DMS114 treated with DMSO at 0.1 percent for 48 hours (cell line): ENCODE measurements around the gene MRPL18.
"Not testable (repeated sequence)": the region's sequence is repeated elsewhere in the genome, so short reads cannot be mapped to it uniquely, and the experiment has no call there.

Source experiments
- DNase-seq: peaks from one replicate; lab custom pipeline; 2025; ENCODE audit not compliant: unreplicated experiment; lab: John Stamatoyannopoulos, UW

MRPL18 gene

DNA sequence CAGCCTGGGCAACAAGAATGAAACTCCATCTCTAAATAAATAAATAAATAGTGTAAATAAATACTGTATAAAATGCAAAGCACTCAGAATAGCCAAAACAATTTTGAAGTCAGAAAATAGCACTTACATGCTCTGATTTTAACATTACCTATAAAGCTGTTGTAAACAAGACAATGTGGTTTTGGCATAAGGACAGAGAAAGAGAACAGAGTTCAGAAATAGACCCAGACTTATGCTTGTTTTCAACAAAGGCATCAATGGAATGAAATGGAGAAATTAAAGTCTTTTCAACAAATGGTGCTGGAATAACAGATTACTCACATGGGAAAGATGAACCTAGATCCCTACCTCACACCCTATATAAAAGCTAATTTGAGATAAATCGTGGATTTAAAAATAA is 18.1 kb upstream of the MRPL18 start:
- no peak for DNase-seq

DNA sequence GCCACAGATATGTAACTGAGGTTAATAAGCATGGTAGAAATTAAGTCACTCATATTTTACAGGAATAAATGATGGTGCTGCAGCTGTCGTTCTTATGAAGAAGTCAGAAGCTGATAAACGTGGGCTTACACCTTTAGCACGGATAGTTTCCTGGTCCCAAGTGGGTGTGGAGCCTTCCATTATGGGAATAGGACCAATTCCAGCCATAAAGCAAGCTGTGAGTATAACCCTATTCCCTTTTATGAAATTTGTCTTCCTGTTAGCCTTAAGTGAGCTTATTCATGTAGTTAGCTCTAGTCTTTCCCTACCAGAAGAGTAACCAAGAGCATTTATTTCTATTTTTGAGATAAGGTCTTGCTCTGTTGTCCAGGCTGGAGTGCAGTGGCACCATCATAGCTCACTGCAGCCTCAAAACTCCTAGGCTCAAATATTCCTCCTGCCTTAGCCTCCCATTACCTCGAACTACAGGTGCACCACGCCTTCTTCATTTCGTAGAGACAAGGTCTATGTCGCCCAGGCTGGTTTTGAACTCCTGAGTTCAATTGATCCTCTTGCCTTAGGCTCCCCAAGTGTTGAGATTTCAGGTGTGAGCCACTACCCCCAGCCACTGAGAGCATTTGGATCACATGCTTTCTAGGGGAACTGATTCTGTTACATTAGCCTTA is 12.9 kb upstream of the MRPL18 start:
- no peak for DNase-seq

DNA sequence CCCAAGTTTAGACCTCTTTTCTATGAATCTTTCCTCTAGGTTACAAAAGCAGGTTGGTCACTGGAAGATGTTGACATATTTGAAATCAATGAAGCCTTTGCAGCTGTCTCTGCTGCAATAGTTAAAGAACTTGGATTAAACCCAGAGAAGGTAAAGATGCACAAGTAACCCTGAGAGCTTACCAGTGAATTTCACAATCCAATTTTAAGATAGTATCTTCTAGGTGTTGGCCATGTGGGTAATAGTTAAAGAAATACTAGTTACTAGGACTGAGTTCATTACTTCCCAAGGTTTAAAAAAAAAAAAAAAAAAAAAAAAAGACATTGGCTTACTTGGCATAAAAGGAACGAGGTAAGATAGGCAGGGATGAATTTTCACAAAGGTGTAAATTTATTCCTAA is 12.1 kb upstream of the MRPL18 start:
- no peak for DNase-seq

DNA sequence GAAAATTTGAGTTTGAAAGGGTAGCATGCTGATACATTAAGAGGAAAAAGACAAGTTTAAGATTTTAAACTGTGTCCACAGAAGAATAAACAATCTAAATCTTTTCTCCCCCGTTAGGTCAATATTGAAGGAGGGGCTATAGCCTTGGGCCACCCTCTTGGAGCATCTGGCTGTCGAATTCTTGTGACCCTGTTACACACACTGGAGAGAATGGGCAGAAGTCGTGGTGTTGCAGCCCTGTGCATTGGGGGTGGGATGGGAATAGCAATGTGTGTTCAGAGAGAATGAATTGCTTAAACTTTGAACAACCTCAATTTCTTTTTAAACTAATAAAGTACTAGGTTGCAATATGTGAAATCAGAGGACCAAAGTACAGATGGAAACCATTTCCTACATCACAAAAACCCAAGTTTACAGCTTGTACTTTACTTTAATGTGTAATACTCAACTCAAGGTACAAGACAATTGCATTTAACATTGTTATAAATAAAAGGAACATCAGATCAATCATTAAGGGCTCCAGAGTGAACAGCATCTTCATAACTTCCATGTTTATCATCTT is 11.6 kb upstream of the MRPL18 start:
- no peak for DNase-seq

DNA sequence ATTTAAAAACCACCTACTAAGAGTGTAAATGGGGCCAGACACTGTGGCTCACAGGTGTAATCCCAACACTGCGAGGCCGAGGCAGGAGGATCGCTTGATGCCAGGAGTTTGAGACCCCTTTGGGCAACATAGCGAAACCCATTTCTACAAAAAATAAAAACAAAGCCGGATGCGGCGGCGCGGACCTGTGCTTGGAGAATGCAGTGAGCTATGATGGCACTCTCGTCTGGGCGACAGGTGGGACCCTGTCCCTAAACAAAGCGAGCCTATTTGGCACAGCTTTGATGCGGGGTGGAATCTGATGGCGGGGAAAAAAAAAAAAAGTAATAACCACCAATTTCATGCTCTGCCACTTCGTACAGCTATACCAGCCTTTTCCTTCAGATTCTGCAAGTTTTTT is 2.0 kb upstream of the MRPL18 start:
- DNase-seq: no peak

DNA sequence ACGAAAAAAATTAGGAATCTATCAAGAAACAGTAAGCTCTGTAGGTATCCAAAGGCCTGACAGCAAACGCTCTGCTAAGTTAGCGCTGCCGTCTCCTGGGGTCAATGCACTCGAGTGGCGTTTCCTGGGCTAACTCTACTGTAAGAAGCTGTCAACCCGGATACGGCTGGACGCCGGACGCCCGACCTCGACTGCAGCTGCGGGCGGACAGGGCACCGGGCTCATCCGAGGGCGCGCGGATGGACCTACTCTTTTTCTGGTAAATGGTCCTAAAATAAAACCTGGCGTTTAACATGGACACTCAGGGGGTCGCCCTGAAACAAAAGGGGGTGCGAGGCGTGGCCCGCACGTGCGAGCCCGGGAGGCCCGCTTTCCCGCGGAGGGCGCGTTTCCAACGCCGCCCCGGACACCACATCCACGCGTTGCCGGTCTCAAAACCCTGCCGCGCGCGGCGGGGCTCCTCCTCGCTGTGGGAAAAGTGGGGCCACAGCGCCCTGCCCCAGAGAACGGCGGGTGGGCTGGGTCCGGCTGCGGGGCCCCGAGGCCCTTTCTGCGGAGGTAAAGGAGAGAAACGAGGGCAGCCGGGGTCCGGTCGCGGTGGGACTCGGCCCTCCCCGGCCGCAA is 1.4 kb upstream of the MRPL18 start:
- DNase-seq: no peak

DNA sequence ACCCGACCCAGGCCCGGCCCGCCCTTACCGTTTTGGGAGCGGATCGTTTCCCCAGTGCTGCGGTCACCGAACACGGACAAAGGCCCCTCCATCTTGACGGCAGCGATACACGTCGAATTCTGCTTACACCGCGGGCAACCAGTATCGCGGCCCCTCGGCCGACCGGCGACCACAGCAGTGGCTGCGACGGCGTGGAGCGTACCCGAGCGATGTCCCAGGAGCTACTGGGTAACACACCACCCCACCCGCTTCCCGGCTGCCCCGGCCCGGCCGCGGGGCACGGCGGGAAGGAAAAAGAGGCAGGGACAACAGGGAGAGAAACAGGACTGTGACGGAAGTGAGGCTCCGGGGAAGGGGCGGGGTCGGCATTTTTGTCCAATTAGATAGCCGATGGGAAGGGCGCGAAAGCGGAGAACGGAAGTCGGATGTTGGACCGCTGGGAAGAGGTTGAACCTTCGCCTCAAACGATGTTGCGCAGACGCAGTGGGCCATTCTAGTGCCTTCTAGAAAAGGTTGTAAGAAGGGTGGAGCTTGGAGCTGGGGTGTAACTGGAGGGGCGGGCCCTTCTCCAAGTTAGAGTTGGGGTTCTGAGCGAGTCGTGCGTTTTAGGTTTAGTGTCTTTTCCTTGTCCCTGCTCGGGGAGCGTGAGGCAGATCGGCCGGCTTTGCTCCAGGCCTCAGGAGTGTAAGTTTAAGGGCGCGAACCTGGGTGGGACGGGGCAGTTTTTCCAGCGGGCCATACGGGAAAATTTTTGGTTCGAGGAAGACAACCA is 704 bp upstream of the MRPL18 start, which contains the start of gene TCP1:
TCP1 (minus strand) TSS at position 226 of the 772 bp plus-strand sequence; CDS start at position 92, 134 bp downstream.
- DNase-seq: peak; percentile 94

DNA sequence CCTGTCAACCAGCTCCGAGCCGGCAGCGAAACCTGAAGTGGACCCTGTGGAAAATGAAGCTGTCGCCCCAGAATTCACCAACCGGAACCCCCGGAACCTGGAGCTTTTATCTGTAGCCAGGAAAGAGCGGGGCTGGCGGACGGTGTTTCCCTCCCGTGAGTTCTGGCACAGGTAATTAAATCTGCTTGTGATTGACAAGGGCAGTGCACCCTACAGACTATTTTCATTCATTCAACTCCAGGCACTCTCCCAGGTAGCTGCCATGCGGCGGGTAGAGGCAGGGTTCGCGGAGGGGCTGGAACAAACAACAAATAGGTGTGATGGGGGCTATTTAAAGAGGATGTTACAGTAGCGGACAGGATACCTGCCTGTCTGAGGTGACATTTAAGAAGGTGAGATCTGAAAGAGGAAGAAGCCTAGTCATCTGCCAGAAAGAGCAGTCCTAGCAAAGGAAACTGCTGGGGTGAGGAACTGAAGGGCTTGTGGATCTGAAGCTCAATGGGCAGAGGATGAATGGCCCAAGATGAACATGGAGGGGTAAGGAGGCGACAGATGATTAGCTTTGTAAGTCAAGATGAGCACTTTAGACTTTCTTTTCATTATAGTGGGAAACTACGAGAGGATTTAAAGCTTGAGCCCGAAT is 810 bp downstream of the MRPL18 start:
- no peak for DNase-seq

DNA sequence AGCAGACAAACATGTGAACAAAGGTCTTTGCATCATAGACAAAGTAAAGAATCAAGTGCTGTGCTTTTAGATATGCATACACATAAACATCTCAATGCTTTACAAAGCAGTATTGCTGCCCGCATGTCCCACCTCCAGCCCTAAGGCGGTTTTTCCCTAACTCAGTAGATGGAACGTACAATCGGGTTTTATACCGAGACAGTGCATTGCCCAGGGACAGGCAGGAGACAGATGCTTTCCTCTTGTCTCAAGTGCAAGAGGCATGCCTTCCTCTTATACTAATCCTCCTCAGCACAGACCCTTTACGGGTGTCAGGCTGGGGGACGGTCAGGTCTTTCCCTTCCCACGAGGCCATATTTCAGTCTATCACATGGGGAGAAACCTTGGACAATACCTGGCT is 4.7 kb downstream of the MRPL18 start:
- not testable (repeated sequence) for DNase-seq

DNA sequence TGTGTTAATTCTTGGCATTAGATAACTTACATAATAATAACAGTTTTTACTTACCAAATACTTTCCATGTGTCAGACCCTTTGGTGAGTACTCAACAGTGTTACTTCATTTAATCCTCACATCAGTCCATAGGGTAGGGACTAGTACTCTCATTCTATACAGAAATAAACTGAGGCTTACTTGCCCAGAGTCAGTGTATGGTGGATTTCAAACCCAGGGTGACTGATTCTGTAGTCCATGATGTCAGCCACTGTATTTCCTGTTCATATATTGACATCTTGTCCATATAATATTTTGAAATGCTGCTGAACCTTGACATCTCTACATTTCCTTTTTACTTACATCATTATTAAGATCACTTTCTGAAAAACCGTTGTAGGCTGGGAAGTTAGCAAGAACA is 7.3 kb downstream of the MRPL18 start:
- no peak for DNase-seq

DNA sequence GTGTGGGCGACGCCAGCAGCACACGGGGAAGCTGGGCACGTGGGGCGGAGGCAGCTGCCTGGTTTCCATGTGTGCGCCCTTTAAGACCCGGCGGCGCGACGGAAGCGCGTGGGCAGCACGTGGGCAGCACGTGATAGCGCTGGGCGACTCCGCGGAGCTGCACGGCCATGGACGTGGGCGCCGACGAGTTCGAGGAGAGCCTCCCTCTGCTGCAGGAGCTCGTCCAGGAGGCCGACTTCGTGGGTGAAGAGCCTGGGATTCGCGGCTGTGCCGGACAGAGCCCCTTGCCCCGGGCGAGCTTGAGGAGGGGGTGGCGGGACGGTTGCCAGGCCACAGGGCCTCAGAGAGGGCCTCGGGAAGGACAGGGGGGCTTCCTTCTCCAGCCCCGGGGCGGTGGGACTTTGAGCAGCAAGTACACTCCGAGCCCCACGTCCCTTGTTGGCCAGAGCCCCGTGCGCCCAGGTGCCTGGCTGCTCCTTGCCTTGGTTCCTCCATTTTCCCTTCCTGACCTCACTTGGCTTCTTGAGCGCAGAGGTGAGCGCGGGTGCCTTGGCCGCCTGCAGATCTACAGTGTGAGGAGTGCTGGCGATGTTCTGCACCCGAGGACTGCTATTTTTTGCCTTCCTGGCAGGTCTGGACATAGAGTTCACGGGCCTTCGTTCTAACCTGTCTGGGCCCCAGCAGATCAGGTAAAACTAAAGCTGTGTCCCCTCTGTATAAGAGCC is 10.0 kb downstream of the MRPL18 start, which contains the start of gene PNLDC1:
PNLDC1 (plus strand) TSS at position 136 of the 725 bp plus-strand sequence; CDS start at position 168, 32 bp downstream.
- DNase-seq: no peak

DNA sequence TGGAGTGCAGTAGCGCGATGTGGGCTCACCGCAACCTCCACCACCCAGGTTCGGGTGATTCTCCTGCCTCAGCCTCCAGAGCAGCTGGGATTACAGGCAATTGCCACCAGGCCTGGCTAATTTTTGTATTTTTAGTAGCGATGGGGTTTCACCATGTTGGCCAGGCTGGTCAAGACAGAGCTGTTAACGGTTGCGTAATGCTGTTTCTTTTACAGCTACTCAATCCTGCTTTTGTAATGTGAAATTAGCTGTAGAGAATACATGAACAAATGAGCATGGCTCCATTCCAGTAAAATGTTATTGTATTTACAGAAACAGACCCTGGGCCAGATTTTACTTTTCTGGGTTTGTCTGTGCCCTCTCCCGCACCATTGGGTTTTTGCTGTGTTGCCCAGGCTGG is 11.7 kb downstream of the MRPL18 start:
- DNase-seq: no peak

DNA sequence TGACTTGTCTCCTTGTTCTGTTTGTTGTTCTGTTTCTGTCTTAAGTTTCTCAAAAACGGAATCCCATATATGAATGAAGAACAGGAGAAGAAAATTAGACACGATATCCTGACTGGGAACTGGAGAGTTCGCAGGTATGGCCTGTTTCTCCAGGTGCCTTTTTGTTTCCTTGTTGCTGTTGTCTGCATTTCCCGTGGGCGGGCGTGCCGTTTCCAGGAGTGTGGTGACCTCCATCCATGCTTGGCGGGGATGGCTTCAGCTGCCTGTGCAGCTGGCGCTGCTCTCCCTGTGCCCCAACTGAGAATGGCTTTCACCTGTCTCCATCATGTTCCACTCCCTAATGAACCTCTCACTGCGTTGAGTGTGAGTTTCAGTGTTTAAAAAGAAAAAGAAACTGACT is 14.2 kb downstream of the MRPL18 start:
- no peak for DNase-seq

DNA sequence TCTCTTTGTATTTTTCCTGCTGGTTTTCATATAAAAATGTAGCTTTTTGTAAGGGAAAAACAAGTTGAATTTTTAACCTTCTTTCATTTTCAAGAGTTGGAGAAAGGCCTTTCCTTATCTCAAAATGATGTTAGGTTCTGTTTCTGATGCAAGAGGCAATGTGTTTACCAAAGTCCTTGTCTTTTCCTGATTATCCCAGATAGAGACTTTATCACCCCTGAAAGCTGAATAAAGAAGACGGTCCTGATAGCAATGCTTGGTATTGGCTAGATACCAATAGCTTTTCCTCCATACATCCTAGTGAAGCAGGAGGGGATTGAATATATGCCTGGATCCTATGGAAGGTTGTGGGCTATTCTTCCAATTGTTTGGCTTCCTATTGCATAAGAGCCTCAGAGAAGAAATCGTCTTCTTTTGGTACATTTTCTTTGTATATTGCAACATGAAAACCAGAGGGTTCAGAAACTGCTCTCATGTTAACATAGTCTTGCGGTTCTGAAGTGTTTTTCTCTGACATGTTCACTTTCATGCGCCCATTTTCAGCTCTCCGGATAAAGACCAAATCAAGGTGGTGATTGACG is 15.3 kb downstream of the MRPL18 start:
- no peak for DNase-seq

DNA sequence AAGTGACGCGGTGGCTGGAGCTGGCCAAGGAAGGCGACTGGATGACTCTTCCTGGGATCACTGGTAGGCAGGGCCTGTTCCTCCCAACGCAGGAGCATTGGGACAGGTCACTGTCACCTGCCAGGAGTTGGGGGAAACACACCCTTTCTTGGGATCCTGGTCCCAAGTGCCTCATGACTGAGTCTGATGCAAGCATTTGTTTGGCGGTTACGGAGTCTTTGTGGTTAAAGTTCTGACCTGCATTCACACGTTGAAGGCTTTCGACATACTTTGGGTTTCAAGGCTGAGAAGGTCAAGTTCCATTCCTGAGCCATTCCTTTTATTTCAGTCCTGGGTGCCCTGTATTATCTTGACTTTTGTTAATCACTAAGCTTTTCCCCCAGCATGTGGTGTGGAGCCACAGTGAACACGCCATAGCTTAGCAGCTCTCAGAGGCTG is 15.8 kb downstream of the MRPL18 start:
- no peak for DNase-seq

DNA sequence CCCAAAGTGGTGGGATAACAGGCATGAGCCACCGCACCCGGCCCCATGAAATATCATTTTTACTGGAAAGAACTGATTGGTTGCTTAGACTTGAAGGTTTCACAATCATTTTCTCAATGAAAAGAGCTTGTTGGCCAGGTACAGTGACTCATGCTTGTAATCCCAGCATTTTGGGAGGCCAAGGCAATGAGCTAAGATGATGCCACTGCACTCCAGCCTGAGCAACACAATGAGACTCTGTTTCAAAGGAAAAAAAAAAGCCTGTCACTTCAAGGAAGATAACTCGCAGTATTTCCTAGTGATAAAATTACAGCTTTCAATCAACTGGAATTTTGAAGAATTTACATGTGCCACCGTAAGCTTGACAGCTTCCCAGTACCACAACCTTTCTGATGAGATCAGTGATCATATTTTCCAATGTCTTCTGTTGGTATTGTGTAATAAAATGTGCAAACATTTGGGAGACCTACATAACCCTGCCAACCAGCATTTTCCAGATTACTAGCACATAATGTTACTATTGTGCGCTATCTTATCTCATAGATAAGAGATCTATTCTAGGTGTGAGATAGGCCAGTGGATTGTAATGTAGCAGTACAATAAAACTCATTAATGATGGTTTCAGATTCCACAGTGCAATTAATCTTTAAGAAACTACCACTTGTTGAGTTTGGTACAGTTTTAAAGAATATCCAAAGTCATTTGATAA is 17.0 kb downstream of the MRPL18 start:
- no peak for DNase-seq

DNA sequence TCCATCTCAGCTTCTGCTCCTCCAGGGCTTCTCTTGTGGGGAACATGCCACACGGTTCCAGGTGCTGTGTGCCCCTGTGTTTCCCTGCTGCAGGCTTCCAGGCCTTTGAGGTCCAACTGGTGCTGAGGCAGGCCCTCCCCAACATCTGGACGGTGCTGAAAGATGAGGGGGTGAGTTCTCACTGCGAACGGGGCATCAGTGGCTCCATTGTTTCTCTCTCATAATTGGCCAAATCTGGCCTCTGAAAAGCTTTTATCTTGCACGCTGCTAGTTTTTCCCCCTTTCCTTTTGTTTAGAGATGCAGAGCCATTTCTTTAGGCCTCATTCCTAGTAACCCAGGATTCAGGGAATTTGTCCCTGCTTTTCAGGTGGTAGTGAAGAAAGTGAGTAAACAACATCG is 18.4 kb downstream of the MRPL18 start:
- no peak for DNase-seq

DNA sequence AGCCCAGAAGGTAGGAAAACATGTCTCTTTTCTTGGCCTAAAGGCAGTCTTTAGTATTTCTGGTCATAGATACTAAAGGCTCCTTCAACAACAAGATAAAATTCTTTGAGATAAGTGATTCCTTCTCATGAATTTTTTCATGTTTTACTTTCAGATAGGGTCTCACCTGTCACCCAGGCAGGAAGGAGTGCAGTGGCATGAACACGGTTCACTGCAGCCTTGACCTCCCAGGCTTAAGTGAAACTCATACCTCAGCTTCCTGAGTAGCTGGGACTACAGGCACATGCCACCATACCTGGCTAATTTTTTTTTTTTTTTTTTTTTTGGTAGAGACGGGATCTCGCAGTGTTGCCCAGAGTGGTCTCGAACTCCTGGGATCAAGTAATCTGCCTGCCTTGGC is 18.9 kb downstream of the MRPL18 start:
- DNase-seq: no peak

DNA sequence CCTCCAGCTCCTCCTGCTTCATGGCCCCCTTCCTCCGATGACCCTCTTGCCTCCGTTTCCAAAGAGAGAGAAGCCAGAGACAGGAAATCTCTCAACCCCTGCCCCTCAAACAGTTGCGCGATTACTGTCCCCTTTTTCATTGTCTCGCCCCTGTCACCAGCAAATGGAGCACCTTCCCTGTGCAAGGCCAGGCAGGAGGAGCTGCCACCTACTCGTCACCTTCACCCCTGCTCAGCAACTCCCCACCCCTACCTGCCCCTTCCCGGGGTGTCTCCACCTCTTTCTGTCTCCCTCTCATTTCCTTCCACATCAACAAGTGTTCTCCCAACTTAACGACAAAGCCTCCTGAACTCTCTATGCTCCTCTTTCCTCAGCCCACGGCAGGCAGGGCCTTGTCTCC is 23.5 kb downstream of the MRPL18 start:
- no peak for DNase-seq

DNA sequence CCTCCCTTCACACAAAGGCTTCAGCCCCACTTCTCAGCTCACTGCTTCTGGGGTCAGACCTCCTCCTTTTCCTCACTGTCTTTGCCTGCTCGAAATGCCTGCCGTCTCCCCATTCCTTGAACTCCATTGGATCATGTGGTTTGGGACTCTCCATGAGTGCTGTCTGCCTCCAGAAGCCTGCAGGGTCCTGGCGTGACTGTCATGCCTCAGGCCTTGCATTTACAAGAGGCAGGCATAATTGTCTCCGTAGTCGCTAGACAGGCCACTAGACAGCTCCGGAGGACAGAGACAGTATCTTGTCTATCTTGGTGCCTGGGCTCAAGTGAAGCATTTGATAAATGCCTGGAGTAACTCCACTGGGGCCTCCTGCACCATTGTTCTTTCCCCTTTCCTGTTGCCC is 25.1 kb downstream of the MRPL18 start:
- no peak for DNase-seq
